ENCODE measurements around the gene APBA2. TPM values are rescaled to one million over a fixed set of nuclear protein-coding genes. Genes with fewer than 3 reads are reported as not detected.

The APBA2 gene
- total RNA-seq, 1 experiment from 2014 or later: not detected

- H3K4me3 ChIP-seq (ENCODE audit: low read depth, low read length): no peak overlapping the region
- Mint-ChIP-seq H3K4me3 (ENCODE audit: unreplicated experiment) (no peak overlapping the region), H3K27ac (ENCODE audit: unreplicated experiment) (no peak overlapping the region), H3K4me1 (ENCODE audit: low read depth, unreplicated experiment) (no peaks in the 10 kb centered on the region), H3K9me3 (ENCODE audit: unreplicated experiment) (peaks cover 25% of the 10 kb centered on the region), H3K27me3 (ENCODE audit: insufficient read depth, unreplicated experiment) (peaks cover 24% of the 10 kb centered on the region), H3K36me3 (ENCODE audit: insufficient read depth, unreplicated experiment) (no peaks in the 10 kb centered on the region)
- intact Hi-C loops (cut with micrococcal nuclease; ENCODE audit: unreplicated experiment): no loop called here
- no peak for TF ChIP-seq CTCF (IDR thresholded peaks at IDR 0.05; ENCODE audit: insufficient read depth in 1 of 2, low read depth in 1 of 2, low read length in 1 of 2, severe bottlenecking in 1 of 2, unreplicated experiment in 1 of 2)
- POLR2A ChIA-PET: no interaction called here
- no peaks in the 10 kb centered on the region for H3K27me3 ChIP-seq (replicated peaks; ENCODE audit: control insufficient read depth, insufficient read depth, low read length)
- no peaks in the 10 kb centered on the region for H3K36me3 ChIP-seq (ENCODE audit: control insufficient read depth, insufficient read depth, low read length)
- no peaks in the 10 kb centered on the region for H3K4me1 ChIP-seq
- DNase-seq: no peak
- H3K9me3 ChIP-seq: peaks cover 9% of the 10 kb centered on the region
- no TSS peak for BruUV-seq (replicated peaks)
- CTCF ChIA-PET: no interaction called here
Measured at GRCh38 chr15:29003191-29003839, 117.5 kb downstream of the APBA2 start.

GRCh38 chr15:29003840-29004233, 118.1 kb downstream of the APBA2 start:
- H3K4me1 Mint-ChIP-seq (ENCODE audit: low read depth, unreplicated experiment): no peaks in the 10 kb centered on the region
- H3K27me3 ChIP-seq (replicated peaks; ENCODE audit: control insufficient read depth, insufficient read depth, low read length): no peaks in the 10 kb centered on the region

GRCh38 chr15:29005931-29006330, 120.2 kb downstream of the APBA2 start:
- peaks cover 9% of the 10 kb centered on the region for H3K9me3 ChIP-seq
- Mint-ChIP-seq H3K27ac (ENCODE audit: unreplicated experiment) (no peak overlapping the region), H3K4me3 (ENCODE audit: unreplicated experiment) (no peak overlapping the region), H3K27me3 (ENCODE audit: insufficient read depth, unreplicated experiment) (peaks cover 24% of the 10 kb centered on the region), H3K36me3 (ENCODE audit: insufficient read depth, unreplicated experiment) (no peaks in the 10 kb centered on the region), H3K9me3 (ENCODE audit: unreplicated experiment) (peaks cover 25% of the 10 kb centered on the region), H3K4me1 (ENCODE audit: low read depth, unreplicated experiment) (no peaks in the 10 kb centered on the region)
- H3K36me3 ChIP-seq (ENCODE audit: control insufficient read depth, insufficient read depth, low read length): no peaks in the 10 kb centered on the region
- no peak for TF ChIP-seq CTCF (IDR thresholded peaks at IDR 0.05; ENCODE audit: insufficient read depth in 1 of 2, low read depth in 1 of 2, low read length in 1 of 2, severe bottlenecking in 1 of 2, unreplicated experiment in 1 of 2)
- H3K27me3 ChIP-seq (replicated peaks; ENCODE audit: control insufficient read depth, insufficient read depth, low read length): no peaks in the 10 kb centered on the region
- POLR2A ChIA-PET: no interaction called here
- CTCF ChIA-PET: no interaction called here
- BruUV-seq (replicated peaks): no TSS peak
- DNase-seq: no peak
- no peaks in the 10 kb centered on the region for H3K4me1 ChIP-seq
- intact Hi-C loops (cut with micrococcal nuclease; ENCODE audit: unreplicated experiment): no loop called here
- no peak overlapping the region for H3K4me3 ChIP-seq (ENCODE audit: low read depth, low read length)

More at GRCh38 chr15:29003840-29004233, 118.1 kb downstream of the APBA2 start:
- Histone ChIP-seq H3K36me3 (ENCODE audit: control insufficient read depth, insufficient read depth, low read length) (no peaks in the 10 kb centered on the region), H3K4me1 (no peaks in the 10 kb centered on the region), H3K9me3 (peaks cover 9% of the 10 kb centered on the region), H3K4me3 (ENCODE audit: low read depth, low read length) (no peak overlapping the region)
- CTCF ChIA-PET: no interaction called here
- no peak overlapping the region for H3K27ac Mint-ChIP-seq (ENCODE audit: unreplicated experiment)
- no peak for DNase-seq
- no peak for TF ChIP-seq CTCF (IDR thresholded peaks at IDR 0.05; ENCODE audit: insufficient read depth in 1 of 2, low read depth in 1 of 2, low read length in 1 of 2, severe bottlenecking in 1 of 2, unreplicated experiment in 1 of 2)
- H3K36me3 Mint-ChIP-seq (ENCODE audit: insufficient read depth, unreplicated experiment): no peaks in the 10 kb centered on the region
- H3K4me3 Mint-ChIP-seq (ENCODE audit: unreplicated experiment): no peak overlapping the region
- H3K9me3 Mint-ChIP-seq (ENCODE audit: unreplicated experiment): peaks cover 25% of the 10 kb centered on the region
- BruUV-seq (replicated peaks): no TSS peak
- H3K27me3 Mint-ChIP-seq (ENCODE audit: insufficient read depth, unreplicated experiment): peaks cover 20% of the 10 kb centered on the region
- POLR2A ChIA-PET: no interaction called here
- intact Hi-C loops (cut with micrococcal nuclease; ENCODE audit: unreplicated experiment): no loop called here
